H1 (cell line): ENCODE results near the gene CDC37. TPM values are rescaled to one million over a fixed set of nuclear protein-coding genes. Genes with fewer than 3 reads are reported as not detected.
A peak's percentile ranks its signal among the peaks of the same experiment; 100 is the strongest.

Experiments used
- CBX8 ChIP-seq: fragments of 300-800, 300-1000 bp; sonication (generic); IDR thresholded peaks from 2 replicates; pipeline ENCODE4 v1.7.1; 2016; ENCODE audit warnings: low read depth, low read length, borderline replicate concordance
- GABPA ChIP-seq: IDR thresholded peaks from 2 replicates; pipeline ENCODE4 v1.6.1; 2011; ENCODE audit warnings: mild to moderate bottlenecking, low read length, moderate library complexity, borderline replicate concordance; ENCODE audit not compliant: insufficient read depth
- KDM4A ChIP-seq: IDR thresholded peaks from one replicate; pipeline ENCODE4 v1.7.1; 2012; ENCODE audit warnings: low read depth, mild to moderate bottlenecking, moderate library complexity, low read length, inconsistent platforms; ENCODE audit not compliant: severe bottlenecking
- POU5F1 ChIP-seq: IDR thresholded peaks from 2 replicates; pipeline ENCODE4 v1.6.1; 2011; ENCODE audit warnings: low read depth, mild to moderate bottlenecking, low read length, moderate library complexity
- RXRA ChIP-seq: IDR thresholded peaks from 2 replicates; pipeline ENCODE4 v1.6.1; 2011; ENCODE audit warnings: low read depth, mild to moderate bottlenecking, low read length, moderate library complexity; ENCODE audit not compliant: insufficient read depth
- TBP ChIP-seq: IDR thresholded peaks from 2 replicates; pipeline ENCODE4 v1.6.1; 2011; ENCODE audit warnings: low read depth, low read length, improper control_type of control experiment
- TCF12 ChIP-seq: IDR thresholded peaks from 2 replicates; pipeline ENCODE4 v1.6.1; 2011; ENCODE audit warnings: low read depth, mild to moderate bottlenecking, low read length
- ZNF274 ChIP-seq: IDR thresholded peaks from 2 replicates; pipeline ENCODE4 v1.7.0; 2012; ENCODE audit warnings: low read length, borderline replicate concordance; ENCODE audit errors: extremely low read depth
- polyA plus RNA-seq, 7 experiments: library from polyadenylated mRNA; depleted of rRNA in 3 of 7; stranded (reverse) in 5 of 7; unstranded in 2 of 7; fragments of >200 nt in 5 of 7; fragments of 200-250 nt in 2 of 7; gene quantifications; 1 replicate in 5 of 7; 2 replicates in 1 of 7; 4 replicates in 1 of 7; pipeline versions ENCODE4 v1.2.1 to v1.2.3, GENCODE V29; 2011 to 2013; ENCODE audit warnings: missing spikeins in 2 of 7, mixed read lengths in 2 of 7
- total RNA-seq: library from RNA; stranded (reverse); fragmentation: NEBNext Ultra II Directional; extraction: Animal tissue kit (Norgen Biotek cat#: 25700); gene quantifications from 2 replicates; pipeline ENCODE4 v1.2.1, GENCODE V29; 2021
- TF ChIP-seq, protein P1 (sequence below): IDR thresholded peaks from 2 replicates; pipeline ENCODE4 v1.6.1; 2012; ENCODE audit warnings: inconsistent platforms

The CDC37 gene
- total and polyA plus RNA-seq, 2 of the 8 experiments (the other 6 are each of a cell fraction or from before 2014, with no cell fraction given): 162 to 181 TPM

DNA sequence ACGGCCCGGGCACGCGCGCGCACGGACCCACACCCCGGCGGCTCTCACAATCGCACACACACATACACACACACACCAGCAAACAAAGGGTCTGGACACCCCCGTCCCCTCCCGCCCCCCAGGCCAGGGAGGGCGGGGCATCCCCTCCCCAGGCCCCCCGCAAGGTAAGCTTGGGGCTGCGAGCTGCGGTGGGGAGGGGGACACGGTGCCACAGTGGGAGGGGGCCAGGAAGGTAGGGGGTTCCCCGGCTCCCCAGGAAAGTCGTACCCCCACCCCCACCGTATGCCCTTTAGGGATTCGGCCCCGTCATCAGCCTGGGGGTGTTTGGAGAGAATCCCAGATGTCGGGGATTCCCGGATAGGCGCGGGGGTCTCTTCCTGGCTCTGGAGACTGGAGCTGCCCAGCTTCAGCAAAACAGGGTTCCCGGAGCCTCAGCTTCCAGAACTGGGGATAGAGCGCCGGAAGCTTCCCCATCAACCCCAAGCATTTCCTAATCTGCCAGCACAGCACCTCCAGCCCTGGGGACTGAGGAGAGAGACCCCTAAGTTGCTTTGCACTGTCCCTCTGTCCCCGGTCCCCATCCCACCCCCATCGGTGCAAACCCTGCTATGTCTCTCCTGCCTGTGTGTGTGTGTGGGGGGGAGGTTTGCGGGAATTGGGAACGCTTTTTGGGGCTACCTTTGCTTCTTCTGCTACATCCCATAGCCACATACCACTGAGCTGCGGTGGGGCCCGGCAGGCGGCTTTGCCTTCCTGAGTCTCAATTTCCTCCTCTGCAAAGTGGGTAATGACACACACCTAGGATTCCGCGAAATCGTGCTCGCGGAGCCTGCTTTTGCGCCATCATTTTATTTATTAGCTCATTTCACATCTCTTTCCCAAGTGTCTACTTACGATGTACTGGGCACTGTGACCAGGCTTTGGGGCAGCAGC is 1.8 kb upstream of the CDC37 start (continued):
- TF ChIP-seq KDM4A (peak; percentile 0), GABPA (0 out of 2 replicates have a peak, but pooled peaks have one; percentile 20), TBP (no peak), RXRA (no peak), POU5F1 (no peak), ZNF274 (no peak), CBX8 (no peak), TCF12 (no peak)
- TF ChIP-seq, protein P1, sequence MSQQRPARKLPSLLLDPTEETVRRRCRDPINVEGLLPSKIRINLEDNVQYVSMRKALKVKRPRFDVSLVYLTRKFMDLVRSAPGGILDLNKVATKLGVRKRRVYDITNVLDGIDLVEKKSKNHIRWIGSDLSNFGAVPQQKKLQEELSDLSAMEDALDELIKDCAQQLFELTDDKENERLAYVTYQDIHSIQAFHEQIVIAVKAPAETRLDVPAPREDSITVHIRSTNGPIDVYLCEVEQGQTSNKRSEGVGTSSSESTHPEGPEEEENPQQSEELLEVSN: no peak
